GM21528 (cell line): ENCODE results near the gene TGFBR3.

Experiments used
- ATAC-seq: cut with Tn5 transposase; IDR thresholded peaks from one replicate; pipeline ENCODE4 v1.9.1; 2021; ENCODE audit warnings: mild to moderate bottlenecking, moderate library complexity; ENCODE audit not compliant: unreplicated experiment, low FRiP score

The TGFBR3 gene

DNA sequence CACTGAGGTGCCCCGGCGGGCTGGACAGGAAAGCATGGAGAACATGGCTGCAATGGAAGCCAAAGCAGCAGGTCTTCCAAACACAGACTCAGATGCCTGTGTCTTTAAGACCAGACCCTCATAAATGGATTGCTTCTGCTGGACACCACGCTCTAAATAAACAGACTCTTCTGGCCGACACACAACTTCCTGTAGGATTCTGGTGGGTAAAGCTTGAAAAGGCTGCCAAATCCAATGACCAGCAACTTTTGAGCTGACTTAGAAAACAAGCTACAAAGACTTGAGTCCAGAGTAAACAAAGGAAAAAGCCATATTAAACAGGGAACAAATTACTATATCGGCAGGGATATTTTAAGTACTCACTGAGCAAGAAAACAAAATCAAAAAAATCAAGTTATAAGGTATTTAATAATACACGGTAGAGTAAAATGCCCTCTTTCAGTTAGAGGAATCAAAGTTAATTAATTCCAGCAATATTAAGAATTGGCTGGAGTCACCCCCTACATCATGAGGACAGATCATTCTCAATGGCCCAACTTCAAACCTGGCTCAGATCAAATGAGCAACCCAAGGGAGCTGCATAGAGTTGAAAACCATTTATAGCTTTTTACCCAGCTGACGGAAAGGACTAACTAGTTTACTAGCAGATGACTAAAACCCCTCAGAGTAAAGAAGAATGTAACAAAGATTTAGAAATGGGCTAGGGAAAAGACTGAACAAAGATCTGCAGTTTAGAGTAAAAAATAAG is 102.4 kb downstream of the TGFBR3 start:
- no peak for ATAC-seq

- no peak for ATAC-seq
Observed at GRCh38 chr1:91781901-91782622, 103.9 kb downstream of the TGFBR3 start.

- ATAC-seq, result no peak
Observed at GRCh38 chr1:91781371-91781825, 104.6 kb downstream of the TGFBR3 start.

DNA sequence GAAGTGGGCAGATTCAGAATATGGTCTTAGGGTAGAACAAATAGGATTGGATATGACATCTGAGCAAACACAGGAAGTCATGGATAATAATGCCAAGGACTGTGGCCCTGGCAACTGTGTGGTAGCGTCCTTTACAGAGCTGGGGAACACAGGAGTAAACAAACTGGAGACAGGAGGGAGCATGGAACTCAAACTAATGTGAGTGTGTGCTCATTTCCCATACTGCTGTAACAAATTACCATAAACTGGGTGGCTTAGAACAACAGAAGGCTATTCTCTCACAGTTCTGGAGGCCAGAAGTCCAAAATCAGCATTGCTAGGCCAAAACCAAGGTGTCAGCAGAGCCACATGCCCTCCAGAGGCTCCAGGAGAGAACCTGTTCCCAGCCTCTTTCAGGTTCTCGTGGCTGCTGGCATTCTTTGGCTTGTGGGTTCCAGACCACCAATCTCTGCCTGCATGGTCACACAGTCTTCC is 106.4 kb downstream of the TGFBR3 start:
- ATAC-seq, result no peak

GRCh38 chr1:91778964-91779363 is 107.0 kb downstream of the TGFBR3 start:
- ATAC-seq, result no peak

DNA sequence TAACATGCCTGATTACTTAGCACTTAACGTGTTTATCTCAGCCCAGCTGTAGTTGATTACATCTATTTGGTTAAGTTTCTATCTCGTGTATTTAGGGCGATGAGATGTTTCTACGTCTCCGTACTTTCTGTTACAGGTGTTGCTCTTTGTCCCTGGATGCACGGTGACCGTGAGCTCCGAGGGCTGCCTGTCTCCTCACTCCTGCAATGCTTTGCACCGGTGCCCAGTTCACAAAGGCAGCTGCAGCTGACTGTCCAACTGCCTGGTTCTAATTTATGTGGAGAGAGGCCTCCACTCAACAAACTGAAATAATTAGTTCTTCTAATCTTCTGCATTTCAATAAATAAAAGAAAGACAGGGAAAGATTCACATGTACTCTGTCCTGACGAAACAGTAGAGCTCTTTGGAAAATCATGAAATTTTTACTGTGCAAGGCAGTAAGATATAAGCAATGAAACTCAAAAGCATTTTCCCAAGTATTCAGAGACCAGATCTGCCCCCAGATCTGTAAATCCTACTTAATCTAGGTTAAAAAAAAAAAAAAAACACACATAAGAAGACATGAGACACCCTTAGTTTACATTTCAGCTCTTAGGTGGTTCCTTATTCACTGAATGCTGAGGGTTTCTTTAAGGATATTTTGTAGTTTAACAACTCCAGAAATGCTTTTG is 108.2 kb downstream of the TGFBR3 start:
- no peak for ATAC-seq

DNA sequence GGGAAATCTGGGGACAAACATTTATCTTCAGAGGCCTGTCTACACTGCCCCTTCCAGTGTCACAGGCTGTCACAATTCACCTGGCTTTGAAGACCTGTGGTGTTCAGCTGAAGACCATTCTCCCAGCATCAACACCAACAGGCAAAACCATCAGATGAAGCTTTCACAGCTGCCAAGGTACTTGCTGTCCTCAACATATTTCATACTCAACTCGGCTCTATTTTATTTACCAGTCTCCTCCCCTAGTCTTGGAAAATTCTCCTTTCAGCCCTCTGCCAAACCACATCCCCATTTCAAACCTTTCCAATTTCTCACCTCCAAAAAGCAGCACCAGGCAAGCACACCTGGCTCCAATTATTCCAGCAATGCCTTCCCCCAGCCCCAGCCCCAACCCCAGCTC is 108.8 kb downstream of the TGFBR3 start:
- ATAC-seq, result no peak

DNA sequence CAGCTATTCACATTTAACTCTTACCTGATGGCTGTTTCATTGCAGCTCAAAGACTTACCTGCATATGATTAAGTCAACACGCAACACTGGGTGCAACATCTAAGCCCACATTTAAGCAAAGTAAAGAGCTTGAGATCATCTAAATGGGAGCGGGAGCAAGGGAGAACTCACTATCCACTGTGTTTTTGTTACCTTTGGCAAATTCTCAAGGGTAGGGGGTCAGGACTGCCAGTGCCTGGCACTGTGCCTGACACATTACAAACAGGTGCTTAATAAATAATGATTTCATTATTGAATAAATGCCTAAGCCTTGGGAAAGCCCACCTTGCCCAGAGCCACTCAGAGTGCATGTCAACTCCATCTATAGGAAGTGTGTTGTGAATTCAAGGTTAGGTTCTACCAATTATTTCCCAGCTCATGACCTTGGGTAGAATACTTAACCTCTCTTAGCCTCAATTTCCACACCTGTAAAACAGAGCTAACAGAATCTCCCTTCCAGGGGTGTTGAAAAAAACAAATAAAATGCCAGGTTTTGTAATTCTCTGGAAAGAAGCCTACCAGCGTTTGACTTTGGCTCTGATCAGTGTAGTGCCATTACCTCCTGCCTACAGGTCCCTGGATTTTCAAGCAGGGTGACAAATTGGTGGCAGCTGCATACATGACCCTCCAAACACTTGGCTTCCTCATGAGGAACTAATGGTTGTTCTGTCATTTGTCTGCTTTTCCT is 109.7 kb downstream of the TGFBR3 start:
- ATAC-seq, result no peak

DNA sequence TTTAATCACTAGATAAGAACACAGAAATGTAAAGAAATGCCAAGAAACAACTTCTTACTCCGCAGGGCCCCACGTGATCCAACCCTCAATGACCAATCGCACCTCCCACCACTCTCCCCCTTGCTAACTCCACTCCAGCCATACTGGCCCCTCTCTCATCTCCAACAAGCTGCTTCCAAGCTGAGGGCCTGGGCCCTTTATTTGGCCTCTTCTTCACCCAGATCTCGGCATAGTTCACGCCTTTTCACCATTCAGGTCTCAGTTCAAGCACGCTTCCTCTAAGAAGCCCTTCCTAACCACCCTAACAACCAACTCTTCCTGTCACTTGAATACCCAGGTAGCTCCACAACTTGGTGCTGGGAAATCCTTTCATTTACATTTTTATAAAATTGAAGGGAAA is 110.7 kb downstream of the TGFBR3 start:
- no peak for ATAC-seq

DNA sequence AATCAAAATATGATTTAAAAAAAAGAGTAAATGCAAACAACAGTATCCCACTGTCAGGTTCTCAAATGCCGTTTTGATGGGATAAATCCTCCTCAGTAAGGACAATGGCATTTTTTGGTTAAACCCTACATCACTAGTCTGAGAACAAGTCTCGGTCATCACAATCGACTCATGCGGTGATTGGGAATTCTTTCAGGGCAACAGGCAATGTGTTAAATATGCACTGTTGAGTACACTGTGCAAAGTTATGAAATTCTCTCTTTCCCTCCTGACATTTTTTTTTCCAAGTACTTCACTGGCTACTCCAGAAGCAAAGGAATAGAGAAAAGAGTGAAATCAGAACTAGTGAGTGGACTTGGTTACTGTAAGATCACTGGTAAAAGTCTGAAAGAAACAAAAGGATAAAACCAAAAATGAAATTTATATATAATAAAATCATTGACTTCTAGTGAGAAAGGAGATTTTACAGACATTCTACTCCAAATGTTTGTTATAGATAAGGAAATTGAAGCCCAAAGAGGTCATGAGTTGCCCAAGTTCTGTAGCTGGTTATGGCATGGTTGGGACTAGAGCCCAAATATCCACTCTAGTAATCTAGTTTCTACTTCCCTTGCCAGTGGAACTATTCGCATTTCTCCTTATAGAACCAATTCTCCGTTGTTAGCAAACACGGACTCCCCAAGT is 111.3 kb downstream of the TGFBR3 start:
- ATAC-seq, result no peak

- ATAC-seq, result no peak
Observed at GRCh38 chr1:91771717-91772116, 114.2 kb downstream of the TGFBR3 start.

- no peak for ATAC-seq
Observed at GRCh38 chr1:91770667-91771268, 115.2 kb downstream of the TGFBR3 start.

DNA sequence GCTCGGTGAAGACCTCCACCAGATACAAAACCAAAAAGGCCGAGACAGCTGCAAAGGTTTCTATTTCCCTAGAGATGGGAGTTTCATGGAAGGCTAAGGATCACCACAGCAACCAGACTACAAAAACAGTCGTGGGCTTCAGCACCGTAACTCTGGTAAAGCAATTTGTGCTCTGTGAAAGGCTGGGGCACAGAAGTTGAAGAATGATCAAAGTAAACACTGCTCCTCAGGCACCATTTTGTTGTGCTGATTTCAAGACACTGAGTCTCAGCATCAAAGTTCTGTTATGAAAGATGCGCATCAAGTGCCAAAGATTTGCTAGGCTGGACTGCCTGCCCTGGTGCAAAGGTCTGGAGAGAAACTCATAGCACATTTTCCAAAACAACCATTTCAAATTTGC is 116.2 kb downstream of the TGFBR3 start:
- no peak for ATAC-seq

- ATAC-seq, result no peak
Observed at GRCh38 chr1:91768786-91769725, 116.9 kb downstream of the TGFBR3 start.

- ATAC-seq, result no peak
Observed at GRCh38 chr1:91768120-91768519, 117.8 kb downstream of the TGFBR3 start.

DNA sequence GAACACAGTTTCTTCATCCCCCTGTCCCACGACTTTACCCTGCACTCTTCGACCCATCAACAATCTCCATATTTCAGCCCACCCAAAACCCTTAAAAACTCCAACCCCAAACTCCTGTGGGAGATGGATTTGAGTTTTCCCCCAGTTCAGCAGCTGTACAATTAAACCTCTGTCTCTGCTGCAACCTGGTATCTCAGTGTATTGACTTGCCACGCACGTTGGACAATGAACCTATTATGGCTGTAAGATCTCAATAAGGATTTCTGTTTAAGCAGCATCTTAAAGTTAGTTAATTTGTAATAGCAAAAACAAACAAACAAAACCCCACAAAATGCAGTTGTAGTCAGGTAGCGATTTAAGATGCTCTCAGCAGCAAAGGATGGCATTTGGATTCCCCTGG is 119.1 kb downstream of the TGFBR3 start:
- ATAC-seq, result no peak

GRCh38 chr1:91765880-91766443 is 120.0 kb downstream of the TGFBR3 start:
- ATAC-seq, result no peak

- no peak for ATAC-seq
Observed at GRCh38 chr1:91765293-91765692, 120.7 kb downstream of the TGFBR3 start.
